HG03439 (cell line): ENCODE measurements around the gene NRSN2.
A peak's percentile ranks its signal among the peaks of the same experiment; 100 is the strongest.
"Not testable (repeated sequence)": the region's sequence is repeated elsewhere in the genome, so short reads cannot be mapped to it uniquely, and the experiment has no call there.

ENCODE experiments used
- ATAC-seq: cut with Tn5 transposase; IDR thresholded peaks from one replicate; pipeline ENCODE4 v1.9.1; 2021; ENCODE audit warnings: mild to moderate bottlenecking, moderate library complexity; ENCODE audit not compliant: unreplicated experiment

The NRSN2 gene

GRCh38 chr20:325045-325888 is 21.6 kb upstream of the NRSN2 start, which contains the start of gene SOX12:
Gene SOX12, plus strand, starts transcription at chr20:325552. Its CDS starts 373 bp downstream, at chr20:325925.
- peak; percentile 77 for ATAC-seq

DNA sequence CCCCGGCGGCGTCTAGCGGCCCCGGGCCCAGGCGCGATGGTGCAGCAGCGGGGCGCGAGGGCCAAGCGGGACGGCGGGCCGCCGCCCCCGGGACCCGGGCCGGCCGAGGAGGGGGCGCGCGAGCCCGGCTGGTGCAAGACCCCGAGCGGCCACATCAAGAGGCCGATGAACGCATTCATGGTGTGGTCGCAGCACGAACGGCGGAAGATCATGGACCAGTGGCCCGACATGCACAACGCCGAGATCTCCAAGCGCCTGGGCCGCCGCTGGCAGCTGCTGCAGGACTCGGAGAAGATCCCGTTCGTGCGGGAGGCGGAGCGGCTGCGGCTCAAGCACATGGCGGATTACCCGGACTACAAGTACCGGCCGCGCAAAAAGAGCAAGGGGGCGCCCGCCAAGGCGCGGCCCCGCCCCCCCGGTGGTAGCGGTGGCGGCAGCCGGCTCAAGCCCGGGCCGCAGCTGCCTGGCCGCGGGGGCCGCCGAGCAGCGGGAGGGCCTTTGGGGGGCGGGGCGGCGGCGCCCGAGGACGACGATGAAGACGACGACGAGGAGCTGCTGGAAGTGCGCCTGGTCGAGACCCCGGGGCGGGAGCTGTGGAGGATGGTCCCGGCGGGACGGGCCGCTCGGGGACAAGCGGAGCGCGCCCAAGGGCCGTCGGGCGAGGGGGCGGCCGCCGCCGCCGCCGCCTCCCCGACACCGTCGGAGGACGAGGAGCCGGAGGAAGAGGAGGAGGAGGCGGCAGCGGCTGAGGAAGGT is 20.8 kb upstream of the NRSN2 start:
- ATAC-seq: peak; percentile 16

GRCh38 chr20:326645-327185 is 20.2 kb upstream of the NRSN2 start:
- ATAC-seq: no peak

DNA sequence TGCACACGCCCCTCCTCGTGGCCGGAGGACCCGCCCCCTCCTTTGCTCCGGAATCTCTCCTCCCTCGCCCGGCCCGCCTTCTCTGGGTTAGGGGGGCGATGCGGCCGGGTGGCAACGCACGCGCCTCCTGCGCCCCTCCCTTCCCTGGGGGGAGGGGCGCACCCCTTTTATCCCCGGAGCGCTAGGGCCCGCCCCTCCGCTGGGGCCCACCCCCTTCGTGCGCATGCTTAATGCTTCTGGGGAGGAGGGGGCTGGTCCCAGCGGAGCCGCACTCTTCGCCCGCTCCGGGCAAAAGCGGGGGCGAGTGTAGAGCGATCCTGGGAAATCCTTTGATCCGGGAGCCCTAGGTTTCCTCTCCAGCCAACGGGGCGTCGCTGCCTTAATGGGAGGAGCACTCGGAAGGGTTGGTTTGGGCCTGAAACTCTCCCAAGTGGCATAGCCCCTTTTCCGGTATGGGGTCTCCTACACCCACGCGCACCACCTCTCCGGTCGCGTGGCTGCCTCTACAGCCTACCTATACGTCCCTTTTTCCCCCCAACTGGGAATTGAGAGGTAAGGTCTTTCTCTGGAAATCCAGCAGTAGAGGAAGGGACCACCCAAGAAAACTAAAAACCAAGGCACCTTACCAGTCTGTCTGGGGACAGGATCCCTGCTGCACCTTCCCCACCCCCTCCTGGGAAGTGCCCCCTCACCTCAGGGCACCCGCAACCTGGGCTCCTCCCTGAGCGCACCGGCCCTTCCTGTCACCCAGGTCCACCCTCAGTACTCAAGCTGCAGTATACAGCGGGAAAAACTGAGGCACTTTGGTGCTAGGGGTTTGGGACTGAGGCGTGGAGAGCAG is 19.5 kb upstream of the NRSN2 start:
- ATAC-seq: no peak

GRCh38 chr20:328027-328974 is 18.6 kb upstream of the NRSN2 start:
- no peak for ATAC-seq

GRCh38 chr20:328975-329695 is 17.8 kb upstream of the NRSN2 start:
- no peak for ATAC-seq

DNA sequence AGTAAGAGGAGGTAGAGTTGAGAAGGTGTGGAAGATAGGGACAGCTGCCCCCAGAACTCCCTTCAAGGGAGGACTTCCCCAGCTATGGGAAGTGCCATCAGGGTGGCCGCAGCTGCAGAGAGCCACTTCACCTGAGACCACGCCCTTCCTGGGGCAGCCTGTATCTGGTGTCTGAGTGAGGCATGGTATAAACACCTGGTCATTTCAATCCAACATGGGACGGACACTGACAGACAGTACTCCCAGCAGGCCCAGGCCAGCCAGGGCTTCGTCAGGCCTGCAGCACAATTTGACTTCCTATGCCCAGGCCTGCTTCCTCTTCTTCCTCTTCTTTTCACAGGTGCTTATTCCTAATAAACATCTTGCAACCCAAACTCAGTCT is 17.1 kb upstream of the NRSN2 start:
- no peak for ATAC-seq

GRCh38 chr20:330233-331149 is 16.4 kb upstream of the NRSN2 start:
- no peak for ATAC-seq

DNA sequence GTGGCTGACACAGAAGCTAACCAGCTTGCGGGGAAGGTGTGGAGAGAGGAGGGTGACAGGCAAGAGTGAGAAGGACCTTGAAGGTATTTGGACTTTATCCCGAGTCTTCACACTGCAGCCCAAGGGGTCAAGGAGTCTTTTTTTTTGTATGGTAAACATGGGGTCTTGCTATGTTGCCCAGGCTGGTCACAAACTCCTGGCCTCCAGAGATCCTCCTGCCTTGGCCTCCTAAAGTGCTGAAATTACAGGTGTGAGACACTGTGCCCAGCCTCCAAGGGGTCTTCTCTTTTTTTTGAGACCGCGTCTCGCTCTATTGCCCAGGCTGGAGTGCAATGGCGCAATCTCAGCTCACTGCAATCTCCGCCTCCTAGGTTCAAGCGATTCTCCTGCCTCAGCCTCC is 12.3 kb upstream of the NRSN2 start:
- no peak for ATAC-seq

GRCh38 chr20:336040-336439 is 10.9 kb upstream of the NRSN2 start:
- not testable (repeated sequence) for ATAC-seq

DNA sequence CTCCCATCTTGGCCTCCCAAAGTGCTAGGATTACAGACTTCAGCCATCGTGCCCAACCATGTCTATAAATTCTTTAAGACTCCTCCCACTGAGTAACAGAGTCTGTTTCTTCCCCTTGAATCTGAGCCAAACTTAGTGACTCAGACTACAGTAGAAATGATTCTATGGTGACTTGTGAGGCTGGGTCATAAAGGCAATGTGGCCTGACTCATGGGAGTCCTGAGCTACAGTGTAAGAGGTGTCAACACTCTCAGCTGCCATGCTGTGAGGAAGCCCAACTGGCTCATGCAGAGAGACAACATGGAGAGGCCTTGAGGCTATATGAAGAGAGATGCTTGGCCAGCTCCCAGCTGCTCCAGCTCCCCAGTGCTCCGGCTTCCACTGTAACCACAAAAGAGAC is 5.2 kb upstream of the NRSN2 start:
- no peak for ATAC-seq

GRCh38 chr20:343107-343506 is 3.8 kb upstream of the NRSN2 start:
- no peak for ATAC-seq

DNA sequence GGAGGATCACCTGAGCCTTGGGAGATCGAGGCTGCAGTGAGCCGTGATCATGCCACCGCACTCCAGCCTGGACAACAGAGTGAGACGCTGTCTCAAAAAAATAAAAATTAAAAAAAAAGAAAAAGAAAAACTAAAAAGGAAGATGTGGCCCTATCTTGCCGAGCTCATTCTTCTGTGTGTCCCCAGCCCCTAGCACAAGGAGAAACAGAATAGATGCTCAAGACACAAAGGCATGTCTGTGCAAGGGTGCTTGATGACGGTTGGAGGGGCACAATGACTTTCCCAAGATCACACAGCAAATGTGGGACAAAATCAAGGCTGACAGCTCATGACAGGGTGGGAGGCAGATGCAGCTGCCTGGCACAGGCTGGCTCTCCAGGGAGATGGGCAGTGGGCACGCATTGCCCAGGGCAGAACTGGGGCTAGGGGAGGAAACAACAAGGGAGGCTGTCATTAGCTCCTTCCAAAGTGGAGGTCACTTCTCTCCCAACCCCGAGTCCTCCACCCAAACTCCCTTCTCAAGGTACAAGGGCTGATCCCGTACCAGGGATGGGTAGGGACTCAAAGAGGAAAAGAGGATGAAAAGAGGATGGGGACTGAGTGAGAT is 775 bp upstream of the NRSN2 start:
- no peak for ATAC-seq

DNA sequence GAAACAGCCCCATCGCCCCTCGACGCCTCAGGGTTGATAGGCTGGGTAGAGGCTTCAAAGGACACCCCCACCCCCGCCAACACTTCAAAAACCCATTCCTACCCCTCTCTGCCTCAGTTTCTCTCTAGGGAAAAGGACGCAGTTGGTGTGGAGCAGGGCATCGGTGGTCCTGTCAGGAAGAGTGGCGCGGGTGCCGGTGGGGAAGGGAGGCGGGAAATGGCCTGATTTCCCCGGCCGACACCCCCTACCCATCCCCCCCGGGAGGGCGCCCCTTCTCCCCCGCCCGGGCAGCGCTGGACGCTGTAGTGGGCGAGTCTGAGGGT is 367 bp downstream of the NRSN2 start:
- ATAC-seq: peak; percentile 6

- ATAC-seq: peak; percentile 74
These were observed 951 bp downstream of the NRSN2 start for GRCh38 chr20:347640-348484.

DNA sequence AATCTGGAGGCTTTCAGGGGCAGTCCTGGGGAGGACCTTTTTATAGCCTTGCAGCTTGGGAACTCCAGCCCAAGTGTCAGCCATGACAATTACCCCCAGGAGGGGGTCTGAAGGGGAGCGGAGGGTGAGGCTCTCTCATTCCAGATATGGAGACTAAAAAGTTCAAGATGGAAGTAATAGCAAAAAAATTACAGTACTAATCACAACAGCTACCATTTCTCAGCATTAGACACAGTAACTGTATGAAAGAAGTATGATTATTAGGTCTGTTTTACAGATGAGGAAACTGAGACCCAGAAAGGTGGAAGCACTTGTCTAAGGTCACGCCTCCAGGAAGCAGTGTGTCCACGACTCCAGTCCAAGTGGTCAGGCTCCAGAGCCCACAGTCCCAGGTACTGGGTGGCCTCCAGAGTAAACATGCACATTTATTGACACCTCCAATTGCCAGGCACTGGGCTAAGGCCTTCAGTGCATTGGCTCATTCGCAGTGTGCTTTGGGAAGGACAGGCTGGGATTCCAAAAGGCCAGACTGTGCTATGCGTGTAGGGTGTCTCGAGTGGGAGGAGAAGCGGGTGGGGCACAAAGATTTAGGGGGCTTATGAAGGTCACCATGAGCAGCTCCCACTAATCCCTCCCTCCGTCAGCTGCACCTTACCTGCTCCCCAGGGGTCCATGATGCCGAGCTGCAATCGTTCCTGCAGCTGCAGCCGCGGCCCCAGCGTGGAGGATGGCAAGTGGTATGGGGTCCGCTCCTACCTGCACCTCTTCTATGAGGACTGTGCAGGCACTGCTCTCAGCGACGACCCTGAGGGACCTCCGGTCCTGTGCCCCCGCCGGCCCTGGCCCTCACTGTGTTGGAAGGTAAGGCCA is 2.3 kb downstream of the NRSN2 start:
- no peak for ATAC-seq
